Measurements from ENCODE around the gene EDC4. TPM values are rescaled to one million over a fixed set of nuclear protein-coding genes. Genes with fewer than 3 reads are reported as not detected.

Gene EDC4
- total RNA-seq, 1 experiment from 2014 or later: 100 TPM

DNA sequence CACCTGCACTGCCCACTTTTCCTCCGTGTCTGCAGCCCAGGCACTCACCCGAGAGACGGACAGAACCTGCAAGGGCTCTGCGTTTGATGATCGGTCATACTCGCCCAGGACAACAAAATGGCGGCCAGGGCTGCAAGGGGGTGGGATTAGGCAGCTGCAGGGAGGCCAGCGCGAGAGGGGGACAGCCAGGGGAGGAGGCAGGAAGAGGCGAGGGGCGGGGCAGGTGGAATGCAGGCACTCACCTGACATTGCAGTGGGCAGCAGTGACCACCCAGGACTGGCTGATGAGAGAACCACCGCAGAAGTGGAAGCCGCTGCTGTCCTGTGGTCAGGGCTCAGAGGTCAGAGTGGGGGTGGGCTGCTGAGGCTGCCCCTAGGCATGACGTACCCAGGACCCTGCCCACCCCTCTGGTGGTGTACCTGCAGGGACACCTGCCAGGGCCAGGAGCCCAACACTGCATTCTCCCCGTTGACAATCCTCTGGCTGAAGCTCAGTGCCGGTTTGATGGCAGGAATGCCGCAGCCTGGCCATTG is 57.9 kb downstream of the EDC4 start:
- no peak overlapping the region for H3K4me2 ChIP-seq (ENCODE audit: low read length)
- H3K4me3 ChIP-seq (replicated peaks in 1 of 2; ENCODE audit: low read depth in 1 of 2, low read length in 2 of 2): no peak overlapping the region
- BruUV-seq (replicated peaks): no TSS peak
- H3K79me2 ChIP-seq (ENCODE audit: insufficient read depth, low read length): peaks cover 19% of the 10 kb centered on the region
- H3K9me3 ChIP-seq (ENCODE audit: control insufficient read depth in 1 of 2, insufficient read depth in 1 of 2, low read depth in 1 of 2, low read length in 2 of 2): no peaks in the 10 kb centered on the region
- no peaks in the 10 kb centered on the region for H4K20me1 ChIP-seq (ENCODE audit: insufficient read depth)
- H3K27ac ChIP-seq (ENCODE audit: low read depth, low read length): no peak overlapping the region
- ATAC-seq (no peak), DNase-seq (ENCODE audit: low read depth, low spot score) (no peak)
- no peak overlapping the region for H2AFZ ChIP-seq (ENCODE audit: low read depth, low read length, poor library complexity, severe bottlenecking)
- POLR2A ChIA-PET: no interaction called here
- no peak overlapping the region for H3K9ac ChIP-seq (ENCODE audit: low read length)
- H3K36me3 ChIP-seq (ENCODE audit: control insufficient read depth in 1 of 2, insufficient read depth in 2 of 2, low read length in 2 of 2): peaks cover 0 to 8% of the 10 kb centered on the region in 2 experiments; a peak in 2 of 4 replicates
- intact Hi-C loops (cut with micrococcal nuclease): loop anchor here (10.0 kb wide), 1 partner anchor 406 kb away; the partner anchor contains the start of gene RIPOR1
- H3K4me1 ChIP-seq (ENCODE audit: control insufficient read depth in 1 of 2, insufficient read depth in 2 of 2, low read length in 2 of 2): peaks cover 0 to 16% of the 10 kb centered on the region in 2 experiments; a peak in 3 of 4 replicates
- no peaks in the 10 kb centered on the region for H3K27me3 ChIP-seq (ENCODE audit: insufficient read depth, low read length)
- no peak for TF ChIP-seq RAD21 (IDR thresholded peaks at IDR 0.05; ENCODE audit: low read depth)
- no peak for TF ChIP-seq ELF1 (IDR thresholded peaks at IDR 0.05; ENCODE audit: borderline replicate concordance, low read depth)
- CTCF ChIA-PET: interaction anchor here (1.0 kb wide), 1 partner anchor 47 kb away, joined by 4 read pairs; no protein-coding TSS in a partner anchor
- no peaks in the 10 kb centered on the region for H3K9me2 ChIP-seq (ENCODE audit: insufficient read depth)
- RAD21 ChIA-PET (ENCODE audit: low non-redundant PET in 1 of 2, low total read pairs in 2 of 2, uncharacterized antibody in 2 of 2, unreplicated experiment in 2 of 2): interaction anchor here in 1 of 2 experiments (0.6 kb wide), 1 partner anchor 410 kb away, joined by 9 read pairs; no protein-coding TSS in a partner anchor

Other genes with a start within 250 kb of the EDC4 start
- 33.9 TPM for gene CARMIL2, start 227.9 kb upstream of the EDC4 start, total RNA-seq (2021; ENCODE audit: unreplicated experiment)
- 53.8 TPM for gene ACD, start 212.8 kb upstream of the EDC4 start, total RNA-seq (2021; ENCODE audit: unreplicated experiment)
- gene PARD6A, start 212.1 kb upstream of the EDC4 start, total RNA-seq (2021; ENCODE audit: unreplicated experiment): 5.6 TPM
- gene ENKD1, start 206.3 kb upstream of the EDC4 start, total RNA-seq (2021; ENCODE audit: unreplicated experiment): 16.8 TPM
- 0.79 TPM for gene C16orf86, start 206.2 kb upstream of the EDC4 start, total RNA-seq (2021; ENCODE audit: unreplicated experiment)
- 17.4 TPM for gene GFOD2, start 153.7 kb upstream of the EDC4 start, total RNA-seq (2021; ENCODE audit: unreplicated experiment)
- gene RANBP10, start 66.5 kb upstream of the EDC4 start, total RNA-seq (2021; ENCODE audit: unreplicated experiment): 16.9 TPM
- 1.2 TPM for gene TSNAXIP1, start 66.2 kb upstream of the EDC4 start, total RNA-seq (2021; ENCODE audit: unreplicated experiment)
- gene THAP11, start 30.7 kb upstream of the EDC4 start, total RNA-seq (2021; ENCODE audit: unreplicated experiment): 25.4 TPM
- gene NUTF2, start 26.1 kb upstream of the EDC4 start, total RNA-seq (2021; ENCODE audit: unreplicated experiment): 145 TPM
- gene CENPT, start 25.4 kb upstream of the EDC4 start, total RNA-seq (2021; ENCODE audit: unreplicated experiment): 40.5 TPM
- 1.4 TPM for gene NRN1L, start 11.8 kb downstream of the EDC4 start, total RNA-seq (2021; ENCODE audit: unreplicated experiment)
- 16.2 TPM for gene PSKH1, start 20.2 kb downstream of the EDC4 start, total RNA-seq (2021; ENCODE audit: unreplicated experiment)
- 3.4 TPM for gene CTRL, start 58.8 kb downstream of the EDC4 start, total RNA-seq (2021; ENCODE audit: unreplicated experiment)
- gene PSMB10, start 63.8 kb downstream of the EDC4 start, total RNA-seq (2021; ENCODE audit: unreplicated experiment): 41.0 TPM
- gene LCAT, start 71.1 kb downstream of the EDC4 start, total RNA-seq (2021; ENCODE audit: unreplicated experiment): 17.6 TPM
- gene SLC12A4, start 95.6 kb downstream of the EDC4 start, total RNA-seq (2021; ENCODE audit: unreplicated experiment): 46.0 TPM
- gene DPEP3, start 107.4 kb downstream of the EDC4 start, total RNA-seq (2021; ENCODE audit: unreplicated experiment): not detected
- not detected for gene DPEP2, start 126.4 kb downstream of the EDC4 start, total RNA-seq (2021; ENCODE audit: unreplicated experiment)
- gene DPEP2NB, start 142.9 kb downstream of the EDC4 start, total RNA-seq (2021; ENCODE audit: unreplicated experiment): not detected
- 13.8 TPM for gene DDX28, start 150.2 kb downstream of the EDC4 start, total RNA-seq (2021; ENCODE audit: unreplicated experiment)
- gene DUS2, start 150.2 kb downstream of the EDC4 start, total RNA-seq (2021; ENCODE audit: unreplicated experiment): 27.3 TPM
- 25.6 TPM for gene NFATC3, start 212.3 kb downstream of the EDC4 start, total RNA-seq (2021; ENCODE audit: unreplicated experiment)